ENCODE results near the gene TADA1. TPM values are rescaled to one million over a fixed set of nuclear protein-coding genes. Genes with fewer than 3 reads are reported as not detected.

TADA1 gene
- total RNA-seq, 2 donors from 2014 or later, result 10.1 to 12.1 TPM

GRCh38 chr1:166918088-166918955 is 42.3 kb upstream of the TADA1 start:
- no peak overlapping the region for H3K9ac ChIP-seq (ENCODE audit: low read depth in 2 of 2, low read length in 2 of 2)
- intact Hi-C loops (cut with DNase I), result loop anchor here (10.0 kb wide), 1 partner anchor 206 kb away; no protein-coding TSS in a partner anchor
- no peaks in the 10 kb centered on the region for H3K9me3 ChIP-seq
- peaks cover 15% of the 10 kb centered on the region for H3K27me3 ChIP-seq
- DNase-seq, result no peak
- no peak overlapping the region for H3K27ac ChIP-seq
- H3K4me3 ChIP-seq, result no peak overlapping the region
- H3K36me3 ChIP-seq, result no peaks in the 10 kb centered on the region
- H3K4me1 ChIP-seq, result no peaks in the 10 kb centered on the region
- TF ChIP-seq, protein P1, sequence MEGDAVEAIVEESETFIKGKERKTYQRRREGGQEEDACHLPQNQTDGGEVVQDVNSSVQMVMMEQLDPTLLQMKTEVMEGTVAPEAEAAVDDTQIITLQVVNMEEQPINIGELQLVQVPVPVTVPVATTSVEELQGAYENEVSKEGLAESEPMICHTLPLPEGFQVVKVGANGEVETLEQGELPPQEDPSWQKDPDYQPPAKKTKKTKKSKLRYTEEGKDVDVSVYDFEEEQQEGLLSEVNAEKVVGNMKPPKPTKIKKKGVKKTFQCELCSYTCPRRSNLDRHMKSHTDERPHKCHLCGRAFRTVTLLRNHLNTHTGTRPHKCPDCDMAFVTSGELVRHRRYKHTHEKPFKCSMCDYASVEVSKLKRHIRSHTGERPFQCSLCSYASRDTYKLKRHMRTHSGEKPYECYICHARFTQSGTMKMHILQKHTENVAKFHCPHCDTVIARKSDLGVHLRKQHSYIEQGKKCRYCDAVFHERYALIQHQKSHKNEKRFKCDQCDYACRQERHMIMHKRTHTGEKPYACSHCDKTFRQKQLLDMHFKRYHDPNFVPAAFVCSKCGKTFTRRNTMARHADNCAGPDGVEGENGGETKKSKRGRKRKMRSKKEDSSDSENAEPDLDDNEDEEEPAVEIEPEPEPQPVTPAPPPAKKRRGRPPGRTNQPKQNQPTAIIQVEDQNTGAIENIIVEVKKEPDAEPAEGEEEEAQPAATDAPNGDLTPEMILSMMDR (IDR thresholded peaks at IDR 0.05), result no peak

- H3K36me3 ChIP-seq, result no peaks in the 10 kb centered on the region
- H3K27me3 ChIP-seq, result peaks cover 9% of the 10 kb centered on the region
- H3K9ac ChIP-seq (ENCODE audit: low read depth in 2 of 2, low read length in 2 of 2), result no peak overlapping the region
- no peaks in the 10 kb centered on the region for H3K9me3 ChIP-seq
- intact Hi-C loops (cut with DNase I), result loop anchor here (10.0 kb wide), 1 partner anchor 209 kb away; no protein-coding TSS in a partner anchor
- TF ChIP-seq, protein P1 (IDR thresholded peaks at IDR 0.05), result no peak
- H3K27ac ChIP-seq, result no peak overlapping the region
- H3K4me1 ChIP-seq, result no peaks in the 10 kb centered on the region
- no peak overlapping the region for H3K4me3 ChIP-seq
- DNase-seq, result no peak
These were observed 39.9 kb upstream of the TADA1 start for GRCh38 chr1:166915941-166916340.

DNA sequence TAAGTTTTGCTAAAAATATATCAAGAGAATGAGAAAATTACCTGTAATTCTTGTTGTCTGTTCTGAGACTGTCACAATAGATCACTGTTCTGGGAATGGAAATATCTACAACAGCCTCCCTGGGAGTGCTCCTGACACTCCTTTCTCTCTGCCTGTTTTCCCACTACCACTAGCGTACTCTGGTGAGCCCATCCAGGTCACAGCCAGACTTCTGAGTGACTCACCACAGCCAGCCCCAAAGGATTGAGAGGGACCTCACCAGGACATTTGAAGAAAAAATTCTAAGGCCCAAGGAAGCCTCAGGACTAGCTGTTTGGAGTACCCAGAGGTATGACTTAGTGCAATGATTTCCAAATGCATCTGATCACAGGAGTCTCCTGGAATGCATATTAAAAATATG is 39.0 kb upstream of the TADA1 start:
- no peaks in the 10 kb centered on the region for H3K9me3 ChIP-seq
- no peak for DNase-seq
- H3K4me1 ChIP-seq, result no peaks in the 10 kb centered on the region
- H3K36me3 ChIP-seq, result no peaks in the 10 kb centered on the region
- TF ChIP-seq, protein P1 (IDR thresholded peaks at IDR 0.05), result no peak
- no peaks in the 10 kb centered on the region for H3K27me3 ChIP-seq
- no peak overlapping the region for H3K27ac ChIP-seq
- no peak overlapping the region for H3K4me3 ChIP-seq
- no peak overlapping the region for H3K9ac ChIP-seq (ENCODE audit: low read depth in 2 of 2, low read length in 2 of 2)
- intact Hi-C loops (cut with DNase I), result loop anchor here (10.0 kb wide), 1 partner anchor 210 kb away; no protein-coding TSS in a partner anchor

DNA sequence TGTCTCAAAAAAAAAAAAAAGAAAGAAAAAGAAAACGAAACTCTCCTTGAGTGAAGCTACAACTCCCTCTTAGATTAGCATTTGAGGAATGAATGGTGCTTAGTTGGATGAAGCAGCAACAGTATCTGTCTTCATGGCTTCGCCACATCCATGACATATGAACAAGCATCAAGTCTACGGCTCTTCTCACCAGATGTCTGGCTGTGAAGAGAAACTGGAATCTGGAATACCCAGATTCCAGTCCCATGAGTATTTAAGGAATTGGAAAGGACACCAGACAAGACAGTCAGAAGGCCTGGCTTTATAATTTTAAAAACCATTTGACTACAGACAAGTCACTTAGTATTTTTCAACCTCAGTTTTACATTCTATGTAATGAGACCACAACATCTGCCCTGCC is 38.0 kb upstream of the TADA1 start:
- no peak overlapping the region for H3K27ac ChIP-seq
- no peak for DNase-seq
- no peaks in the 10 kb centered on the region for H3K27me3 ChIP-seq
- H3K4me3 ChIP-seq, result no peak overlapping the region
- no peaks in the 10 kb centered on the region for H3K9me3 ChIP-seq
- intact Hi-C loops (cut with DNase I), result loop anchor here (5.0 to 10.0 kb wide), 2 partner anchors 143 to 211 kb away; no protein-coding TSS in a partner anchor
- H3K4me1 ChIP-seq, result no peaks in the 10 kb centered on the region
- H3K9ac ChIP-seq (ENCODE audit: low read depth in 2 of 2, low read length in 2 of 2), result no peak overlapping the region
- H3K36me3 ChIP-seq, result no peaks in the 10 kb centered on the region
- TF ChIP-seq, protein P1 (IDR thresholded peaks at IDR 0.05), result no peak

- no peaks in the 10 kb centered on the region for H3K27me3 ChIP-seq
These were observed 35.6 kb upstream of the TADA1 start for GRCh38 chr1:166911624-166912023.

More at GRCh38 chr1:166911624-166912023, 35.6 kb upstream of the TADA1 start:
- Histone ChIP-seq H3K9me3 (no peaks in the 10 kb centered on the region), H3K27ac (no peak overlapping the region), H3K36me3 (no peaks in the 10 kb centered on the region), H3K4me1 (no peaks in the 10 kb centered on the region), H3K9ac (ENCODE audit: low read depth in 2 of 2, low read length in 2 of 2) (no peak overlapping the region), H3K4me3 (no peak overlapping the region)
- TF ChIP-seq, protein P1 (IDR thresholded peaks at IDR 0.05), result no peak
- no peak for DNase-seq
- intact Hi-C loops (cut with DNase I), result loop anchor here (5.0 to 10.0 kb wide), 2 partner anchors 146 to 213 kb away; no protein-coding TSS in a partner anchor

Data from colonic mucosa (tissue), 4 donors.